GM18870 (cell line): ENCODE data around the gene ITGA11.
A peak's percentile ranks its signal among the peaks of the same experiment; 100 is the strongest.

Experiments
- ATAC-seq: cut with Tn5 transposase; IDR thresholded peaks from one replicate; pipeline ENCODE4 v1.9.1; 2021; ENCODE audit warnings: moderate library complexity; ENCODE audit not compliant: unreplicated experiment

The ITGA11 gene

DNA sequence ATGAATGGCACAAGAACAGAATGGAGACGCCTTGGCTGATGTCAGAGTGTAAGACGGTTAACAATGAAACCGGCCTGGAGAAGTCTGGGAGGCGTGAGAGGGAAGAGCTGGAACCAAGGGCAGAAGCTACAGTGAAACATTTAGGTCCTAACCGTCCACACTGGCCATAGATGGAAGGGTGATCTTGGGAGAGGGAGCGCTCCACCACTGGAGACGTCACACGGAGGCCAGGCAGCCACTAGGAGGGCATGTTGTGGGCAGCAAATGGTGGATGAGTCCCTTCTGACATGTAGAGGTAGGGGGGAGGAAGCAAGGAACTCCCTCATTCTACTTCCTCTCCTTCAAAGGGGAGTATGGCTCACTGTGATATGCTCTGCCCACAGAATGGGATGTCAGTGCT, 130.7 kb downstream of the ITGA11 start:
- ATAC-seq = no peak

DNA sequence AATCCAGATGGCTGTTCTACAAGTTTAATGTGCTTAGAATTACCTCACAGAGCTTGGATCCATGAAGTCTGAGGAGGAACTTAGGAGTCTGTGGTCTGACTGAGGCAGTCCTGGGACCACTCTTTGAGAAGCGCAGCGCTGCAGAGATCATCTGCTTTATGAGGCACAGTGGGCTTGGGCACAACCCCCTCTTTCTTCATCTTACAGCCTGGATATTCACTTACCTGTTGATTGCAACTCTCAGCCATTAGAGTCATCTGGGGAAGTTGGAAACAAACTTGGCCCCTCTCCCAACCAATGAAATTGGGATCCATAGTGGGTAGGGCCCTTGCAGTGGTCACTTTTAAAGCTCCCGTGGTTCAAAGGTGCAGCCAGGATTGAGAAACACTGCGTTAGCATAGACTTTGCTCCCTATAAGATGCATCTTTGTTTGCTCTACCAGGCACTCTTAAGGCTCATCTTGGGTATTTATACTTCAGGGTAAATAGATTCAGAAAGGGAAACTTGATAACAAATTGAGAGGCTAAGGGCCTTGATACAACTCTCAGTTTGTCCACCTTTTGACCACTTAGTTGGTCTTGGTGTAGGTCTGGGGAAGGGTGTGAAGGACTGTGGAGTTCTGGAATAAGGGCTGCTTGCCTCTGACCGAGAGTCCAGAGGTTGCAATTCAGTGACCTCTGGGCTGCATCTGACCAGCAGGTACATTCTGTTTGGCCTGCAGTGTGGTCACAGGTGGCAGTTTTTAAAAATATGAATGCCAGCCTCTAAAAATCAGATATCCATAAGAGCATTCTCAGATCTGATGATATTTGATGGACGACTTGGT, 131.6 kb downstream of the ITGA11 start:
- ATAC-seq = no peak

DNA sequence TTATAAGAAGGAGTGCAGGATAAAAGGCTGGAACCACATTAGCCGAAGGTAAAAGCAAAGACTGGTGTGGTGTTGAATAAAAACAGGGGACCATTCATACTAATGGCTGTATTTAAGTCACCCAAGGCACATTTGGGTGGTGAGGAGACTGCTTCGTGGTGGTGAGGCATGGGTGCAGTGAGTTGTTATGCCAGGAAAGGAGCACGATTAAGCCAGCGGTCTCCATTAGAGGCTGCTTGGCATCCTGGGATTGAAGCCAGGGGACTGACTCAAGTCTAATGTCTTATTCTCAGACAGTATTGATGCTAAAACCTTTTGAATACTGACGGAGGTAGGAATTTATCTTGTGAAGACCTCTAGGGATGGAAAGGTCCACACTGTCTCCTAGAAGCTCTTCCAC, 132.5 kb downstream of the ITGA11 start:
- peak; percentile 11 for ATAC-seq

DNA sequence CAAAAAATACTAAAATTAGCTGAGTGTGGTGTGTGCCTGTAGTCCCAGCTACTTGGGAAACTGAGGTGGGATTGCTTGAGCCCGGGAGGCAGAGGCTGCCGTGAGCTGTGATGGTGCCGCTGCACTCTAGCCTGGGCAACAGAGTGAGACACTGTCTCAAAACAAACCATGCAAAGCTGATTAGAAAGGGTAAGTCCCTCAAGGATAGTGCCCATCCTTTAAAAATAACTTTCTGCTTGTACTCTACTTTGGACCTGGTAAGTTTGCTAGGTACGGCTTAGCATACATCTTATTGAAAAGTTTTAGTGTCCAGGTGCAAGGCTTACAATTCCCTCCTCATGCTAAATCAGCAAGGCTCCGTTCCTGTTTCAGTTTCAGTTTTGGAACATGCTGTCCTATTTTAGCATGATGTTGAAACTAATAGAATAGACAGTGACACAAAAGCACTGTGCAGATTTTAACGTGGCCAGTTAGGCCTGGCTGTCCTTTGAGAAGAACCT, 133.0 kb downstream of the ITGA11 start:
- peak; percentile 73 for ATAC-seq

DNA sequence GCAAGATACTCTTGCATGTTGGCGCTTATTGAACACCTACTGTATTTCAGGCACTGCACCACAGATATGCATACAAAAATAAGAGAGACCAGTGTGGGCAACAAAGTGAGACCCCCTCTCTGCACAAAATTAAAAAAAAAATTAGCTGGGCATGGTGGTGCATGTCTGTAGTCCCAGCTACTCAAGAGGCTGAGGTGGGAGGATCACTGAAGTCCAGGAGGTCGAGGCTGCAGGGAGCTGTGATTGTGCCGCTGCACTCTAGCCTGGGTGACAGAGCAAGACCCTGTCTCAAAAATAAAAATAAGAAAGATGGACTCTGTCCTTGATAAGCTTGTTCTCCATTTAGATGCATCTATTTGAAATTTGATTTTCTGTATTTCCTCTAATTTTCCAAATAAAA, 133.6 kb downstream of the ITGA11 start:
- no peak for ATAC-seq

DNA sequence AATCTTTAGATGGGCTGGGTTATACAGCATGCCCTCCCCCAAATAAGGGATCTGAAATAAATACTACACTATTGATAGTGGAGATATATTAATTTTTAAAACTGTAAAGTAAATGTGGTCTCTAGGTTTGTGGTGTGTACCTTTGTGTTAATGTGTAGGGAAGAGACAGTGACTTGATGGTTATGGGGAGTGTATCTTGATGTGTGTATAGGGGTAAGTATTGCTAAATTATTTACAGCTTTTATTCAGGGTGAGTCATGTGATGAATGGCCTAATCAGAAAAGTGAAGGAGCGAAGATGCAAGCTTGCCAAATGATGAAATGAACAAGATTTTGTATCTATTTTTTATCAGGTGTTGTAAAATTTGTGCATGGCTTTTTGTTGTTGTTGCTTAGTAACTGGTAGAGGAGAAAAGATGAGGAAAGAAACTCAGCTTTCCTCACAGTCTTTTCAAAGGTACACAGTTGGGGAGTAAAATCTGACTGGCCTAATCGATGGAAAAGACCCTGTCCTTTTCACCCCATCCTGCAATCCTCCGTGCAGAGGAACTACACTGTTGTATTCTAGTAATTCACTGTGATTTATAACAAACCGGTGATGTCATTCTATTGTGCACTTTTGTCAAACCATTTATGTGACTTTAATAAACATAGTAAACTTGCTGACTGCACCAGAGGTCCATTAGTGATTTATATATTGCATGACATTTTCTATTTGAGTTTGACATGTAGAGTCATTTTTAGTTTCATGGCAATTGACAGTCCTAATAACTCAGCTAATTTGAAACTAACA, 136.8 kb downstream of the ITGA11 start:
- no peak for ATAC-seq

DNA sequence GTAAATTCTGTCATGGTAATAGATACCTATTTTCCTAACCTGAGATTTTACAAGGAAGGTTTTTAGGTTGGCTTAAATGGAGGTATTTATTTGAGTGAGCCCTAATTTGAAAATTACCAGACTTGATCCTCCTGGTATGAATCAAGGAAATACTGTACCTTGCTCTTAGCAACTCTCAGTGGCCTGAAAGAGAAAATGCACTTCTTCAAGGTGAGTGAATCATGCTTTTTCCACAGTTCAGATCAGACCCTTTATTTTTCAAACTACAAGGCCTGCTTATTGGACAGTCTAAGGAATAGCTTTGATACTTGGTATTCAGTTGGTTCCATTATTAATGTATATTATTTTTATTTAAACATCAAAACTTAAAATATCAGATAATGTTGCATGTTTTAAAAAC, 139.0 kb downstream of the ITGA11 start:
- no peak for ATAC-seq

DNA sequence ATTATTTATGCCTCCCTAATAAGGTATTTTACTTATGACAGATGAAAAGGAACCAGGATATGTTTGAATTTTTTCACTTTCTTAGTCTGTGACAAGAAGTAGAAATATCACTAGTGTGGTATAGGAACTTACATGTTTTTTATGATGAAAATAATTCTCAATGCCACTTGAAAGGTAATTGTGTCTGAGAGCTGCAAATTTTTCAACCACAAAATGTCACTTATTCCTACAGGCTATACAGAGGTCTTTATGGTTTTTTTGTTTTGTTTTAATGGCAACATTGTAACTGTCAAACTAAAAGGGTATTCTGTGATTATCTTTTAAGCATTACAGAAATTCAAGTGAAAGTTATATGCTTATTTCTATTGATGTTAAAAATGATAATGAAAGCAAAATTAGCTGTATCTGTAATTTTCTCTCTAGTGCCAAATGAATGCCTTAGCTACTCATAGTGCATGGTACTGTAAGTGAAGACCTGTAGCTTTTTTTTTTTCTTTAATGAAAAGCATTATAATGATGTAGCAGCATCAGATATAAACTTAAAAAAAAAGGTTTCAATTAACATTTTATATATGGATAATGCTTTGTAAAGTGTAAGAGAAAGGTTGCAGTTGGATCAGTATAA, 139.7 kb downstream of the ITGA11 start:
- no peak for ATAC-seq

DNA sequence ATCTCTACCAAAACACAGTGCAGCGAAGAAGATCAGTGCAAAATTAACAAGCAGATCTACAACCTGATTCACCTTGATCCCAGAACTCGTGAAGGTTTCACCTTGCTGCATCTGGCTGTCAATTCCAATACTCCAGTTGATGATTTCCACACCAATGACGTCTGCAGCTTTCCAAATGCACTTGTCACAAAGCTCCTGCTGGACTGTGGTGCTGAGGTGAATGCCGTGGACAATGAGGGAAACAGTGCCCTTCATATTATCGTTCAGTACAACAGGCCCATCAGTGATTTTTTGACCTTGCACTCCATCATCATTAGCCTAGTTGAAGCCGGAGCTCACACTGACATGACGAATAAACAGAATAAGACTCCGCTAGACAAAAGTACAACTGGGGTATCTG, 141.2 kb downstream of the ITGA11 start:
- no peak for ATAC-seq

DNA sequence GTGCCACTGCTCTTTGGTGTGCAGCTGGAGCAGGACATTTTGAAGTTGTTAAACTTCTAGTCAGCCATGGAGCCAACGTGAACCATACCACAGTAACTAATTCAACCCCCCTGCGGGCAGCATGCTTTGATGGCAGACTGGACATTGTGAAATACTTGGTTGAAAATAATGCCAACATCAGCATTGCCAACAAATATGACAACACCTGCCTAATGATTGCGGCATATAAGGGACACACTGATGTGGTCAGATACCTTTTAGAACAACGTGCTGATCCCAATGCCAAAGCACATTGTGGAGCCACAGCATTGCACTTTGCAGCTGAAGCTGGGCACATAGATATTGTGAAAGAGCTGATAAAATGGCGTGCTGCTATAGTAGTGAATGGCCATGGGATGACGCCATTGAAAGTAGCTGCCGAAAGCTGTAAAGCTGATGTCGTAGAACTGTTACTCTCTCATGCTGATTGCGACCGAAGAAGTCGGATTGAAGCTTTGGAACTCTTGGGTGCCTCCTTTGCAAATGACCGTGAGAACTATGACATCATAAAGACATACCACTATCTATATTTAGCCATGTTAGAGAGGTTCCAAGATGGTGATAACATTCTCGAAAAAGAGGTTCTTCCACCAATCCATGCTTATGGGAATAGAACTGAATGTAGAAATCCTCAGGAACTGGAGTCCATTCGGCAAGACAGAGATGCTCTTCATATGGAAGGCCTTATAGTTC, 142.2 kb downstream of the ITGA11 start:
- no peak for ATAC-seq

DNA sequence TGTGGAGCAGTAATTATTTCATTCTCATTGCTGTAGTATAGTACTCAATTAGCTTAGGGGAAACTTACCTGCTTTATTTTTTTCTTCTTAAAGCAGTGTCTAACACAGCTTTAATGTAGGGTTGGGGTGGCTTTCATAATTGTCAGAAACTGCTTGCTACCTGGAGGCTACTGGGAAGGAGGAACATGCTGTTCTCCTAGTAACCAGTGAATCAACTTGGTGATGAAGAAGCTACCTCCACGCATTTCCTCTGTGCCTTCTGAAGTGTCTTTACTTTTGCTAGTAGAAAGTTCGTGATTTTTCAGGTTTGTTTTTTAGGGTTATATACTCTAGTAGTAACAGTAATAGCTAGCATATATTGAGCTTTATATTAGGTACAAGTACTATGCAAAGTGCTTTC, 142.9 kb downstream of the ITGA11 start:
- ATAC-seq = no peak

DNA sequence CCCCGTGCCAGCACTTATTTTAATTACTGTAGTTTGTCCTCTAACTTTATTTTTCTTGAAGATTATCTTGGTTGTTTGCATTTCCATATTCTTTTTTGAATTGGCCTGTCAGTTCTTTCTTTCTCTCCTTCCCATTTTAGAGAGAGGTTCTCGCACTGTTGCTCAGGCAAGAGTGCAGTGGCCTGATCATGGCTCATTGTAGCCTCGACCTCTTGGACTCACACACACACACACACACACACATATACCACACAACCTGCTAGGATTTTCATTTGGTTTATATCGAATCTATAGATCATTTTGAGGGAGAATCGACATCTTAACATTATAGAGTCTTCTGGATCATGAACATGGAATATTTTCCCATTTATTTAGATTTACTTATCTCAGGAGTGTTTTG, 145.7 kb downstream of the ITGA11 start:
- ATAC-seq = no peak

DNA sequence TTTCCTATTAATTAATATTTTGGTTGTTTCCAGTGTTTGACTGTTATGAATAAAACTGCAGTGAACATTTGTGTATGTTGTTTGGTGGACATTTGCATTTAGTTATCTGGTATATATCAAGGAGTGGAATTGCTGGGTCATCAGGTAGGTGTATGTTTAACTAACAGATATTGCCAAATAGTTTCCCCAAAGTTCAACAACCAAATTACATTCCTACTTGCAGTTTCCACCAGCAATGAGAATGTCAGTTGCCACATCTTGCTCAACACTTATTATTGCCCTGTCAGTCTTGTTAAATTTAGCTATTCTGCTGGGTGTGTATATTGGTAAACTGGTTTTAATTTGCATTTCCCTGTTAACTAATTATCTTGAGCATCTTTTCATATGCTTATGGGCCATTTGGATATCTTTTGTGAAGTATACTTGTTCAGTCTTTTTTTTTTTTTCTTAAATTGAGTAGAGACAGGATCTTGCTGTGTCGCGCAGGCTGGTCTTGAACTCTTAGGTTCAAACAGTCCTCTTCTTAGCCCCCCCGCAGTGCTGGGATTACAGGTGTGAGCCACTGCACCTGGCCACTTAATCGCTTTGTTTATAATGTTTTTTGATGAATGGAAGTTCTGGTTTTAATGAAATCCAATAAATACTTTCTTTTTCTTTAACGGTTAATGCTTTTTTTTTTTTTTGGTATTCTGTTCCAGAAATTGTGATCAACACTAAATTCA, 146.5 kb downstream of the ITGA11 start:
- ATAC-seq = no peak

DNA sequence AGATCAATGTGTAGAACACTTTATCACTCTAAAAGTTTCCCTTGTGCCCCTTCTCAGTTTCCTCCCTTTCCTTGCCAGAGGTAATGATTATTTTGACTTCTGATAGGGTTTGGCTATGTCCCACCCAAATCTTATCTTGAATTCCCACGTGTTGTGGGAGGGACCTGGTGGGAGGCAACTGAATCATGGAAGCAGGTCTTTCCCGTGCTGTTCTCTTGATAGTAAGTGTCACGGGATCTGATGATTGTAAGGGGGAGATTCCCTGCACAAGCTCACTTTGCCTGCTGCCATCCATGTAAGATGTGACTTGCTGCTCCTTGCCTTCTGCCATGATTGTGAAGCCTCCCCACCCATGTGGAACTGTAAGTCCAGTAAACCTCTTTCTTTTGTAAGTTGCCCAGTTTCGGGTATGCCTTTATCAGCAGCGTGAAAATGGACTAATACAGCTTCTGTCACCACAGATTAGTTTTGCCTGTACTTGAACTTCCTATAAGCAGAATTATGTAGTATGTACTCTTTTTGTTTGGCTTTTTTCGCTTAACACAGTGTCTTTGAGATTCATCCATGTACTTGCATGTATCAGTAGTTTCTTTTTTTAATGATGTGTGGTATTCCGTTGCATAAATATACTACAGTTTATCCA, 147.2 kb downstream of the ITGA11 start:
- ATAC-seq = no peak

DNA sequence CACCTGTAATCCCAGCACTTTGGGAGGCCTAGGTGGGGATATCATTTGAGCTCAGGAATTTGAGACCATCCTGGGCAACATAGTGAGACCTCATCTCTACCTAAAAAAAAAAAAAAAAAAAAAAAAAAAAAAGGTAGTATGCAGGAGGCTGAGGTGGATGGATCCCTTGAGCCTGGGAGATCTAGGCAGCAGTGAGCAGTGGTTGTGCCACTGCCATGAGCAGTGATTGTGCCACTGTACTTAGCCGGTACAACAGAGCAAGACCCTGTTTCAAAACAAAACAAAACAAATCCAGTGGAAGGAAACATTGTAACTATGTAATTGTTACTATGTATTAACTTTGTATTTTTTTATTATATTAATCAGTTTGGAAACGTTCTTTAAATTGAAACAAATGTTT, 148.6 kb downstream of the ITGA11 start:
- no peak for ATAC-seq

DNA sequence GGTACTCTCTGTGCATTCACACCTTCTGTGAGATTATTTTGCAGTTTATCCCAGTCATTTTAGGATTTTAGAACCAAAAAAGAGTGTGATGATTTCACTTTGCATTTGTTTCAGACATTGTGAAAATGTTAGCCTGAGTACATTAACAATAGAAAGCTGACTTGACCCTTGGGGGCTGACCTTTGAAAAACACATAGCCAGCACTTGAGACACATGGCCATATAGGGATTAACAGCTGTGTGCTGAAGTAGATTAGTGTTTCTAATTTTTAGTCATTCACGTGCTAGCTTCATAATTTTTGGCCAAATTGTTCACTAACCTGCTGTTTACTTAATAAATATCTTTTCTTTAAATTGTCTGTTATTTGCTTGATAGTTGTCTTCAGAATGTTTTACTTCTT, 151.0 kb downstream of the ITGA11 start:
- ATAC-seq = no peak

DNA sequence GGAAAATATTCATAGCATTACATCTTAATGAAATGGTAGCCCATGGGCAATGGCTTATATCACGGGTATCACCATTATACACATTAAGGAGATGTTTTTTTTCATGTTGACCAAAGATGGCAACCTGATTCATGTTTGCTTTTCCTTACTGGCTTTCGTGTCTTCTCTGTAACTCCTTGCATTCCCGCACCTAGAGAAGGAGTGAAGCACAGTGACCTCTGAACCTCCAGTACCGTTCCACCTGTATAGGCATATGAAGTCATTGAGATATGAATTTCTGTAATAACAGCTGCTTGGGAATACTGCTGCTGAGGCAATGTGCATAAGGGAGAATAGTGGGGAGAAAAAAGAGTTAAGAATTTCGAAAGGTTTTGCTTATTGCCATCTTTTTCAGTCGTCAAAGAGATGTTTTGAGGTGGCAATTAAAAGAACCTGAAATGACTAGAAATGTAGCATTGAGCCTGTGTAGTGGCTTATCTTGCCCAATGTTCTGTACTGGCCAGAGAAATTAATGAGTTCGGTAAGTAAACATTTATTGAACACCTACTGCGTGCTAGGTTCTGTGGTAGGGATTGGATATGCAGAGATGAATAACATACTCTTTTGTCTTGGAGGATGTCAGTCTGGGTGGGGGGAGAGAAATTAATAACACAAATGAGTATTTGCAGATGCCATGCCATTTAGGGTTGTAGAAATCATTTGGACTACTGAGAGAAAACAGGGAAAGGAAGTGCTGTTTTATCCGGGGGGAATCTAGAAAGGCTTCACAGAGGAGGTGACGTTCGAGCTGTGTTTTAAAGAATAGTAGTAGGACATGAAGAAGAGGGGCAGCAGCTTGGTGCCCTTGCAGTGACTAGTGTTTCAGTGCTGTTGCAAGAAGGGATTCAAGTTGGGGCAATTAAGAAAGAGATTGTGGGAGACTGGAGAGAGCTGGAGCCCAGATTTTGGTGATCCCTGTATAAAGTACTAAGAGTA, 151.9 kb downstream of the ITGA11 start:
- ATAC-seq = no peak

DNA sequence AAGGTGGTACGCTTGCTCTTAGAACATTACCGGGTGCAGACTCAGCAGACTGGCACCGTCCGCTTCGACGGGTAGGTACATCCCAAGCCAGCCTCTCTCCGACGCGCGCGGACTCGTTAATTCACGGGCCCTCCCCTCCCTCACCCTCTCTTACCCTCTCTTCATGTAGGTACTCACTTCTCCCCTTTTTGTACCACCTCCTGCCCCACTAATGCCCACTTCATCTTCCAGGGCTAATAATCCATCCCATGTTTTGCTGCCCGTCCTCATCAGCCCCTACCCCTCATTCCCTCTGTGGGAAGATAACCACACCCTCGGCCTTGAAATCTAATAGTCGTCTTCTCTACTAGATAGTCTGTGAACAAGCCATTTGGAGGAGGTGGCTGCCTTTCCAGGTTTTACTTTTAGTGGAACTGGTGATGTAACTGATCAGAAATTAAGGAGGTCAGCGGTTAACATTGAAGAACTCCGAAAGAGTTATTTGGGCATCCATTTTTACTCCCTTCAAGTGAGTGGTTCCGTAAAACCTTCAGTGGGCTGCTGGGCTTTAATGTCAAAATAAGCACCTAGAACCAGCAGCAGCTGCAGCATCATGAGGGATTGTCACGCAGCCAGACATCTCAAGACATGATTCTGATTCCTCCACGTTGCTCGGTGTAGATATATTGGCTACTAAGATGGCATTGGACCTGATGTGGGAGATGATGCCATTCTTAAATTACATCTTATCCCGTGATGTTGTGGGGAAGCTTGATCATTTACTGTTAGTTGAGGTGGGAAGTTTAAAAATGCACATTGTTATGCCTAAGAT, 153.2 kb downstream of the ITGA11 start:
- ATAC-seq = no peak
